ENCODE data around the gene PCDH11X.
"Not testable (repeated sequence)": the region's sequence is repeated elsewhere in the genome, so short reads cannot be mapped to it uniquely, and the experiment has no call there.

The PCDH11X gene, protein sequence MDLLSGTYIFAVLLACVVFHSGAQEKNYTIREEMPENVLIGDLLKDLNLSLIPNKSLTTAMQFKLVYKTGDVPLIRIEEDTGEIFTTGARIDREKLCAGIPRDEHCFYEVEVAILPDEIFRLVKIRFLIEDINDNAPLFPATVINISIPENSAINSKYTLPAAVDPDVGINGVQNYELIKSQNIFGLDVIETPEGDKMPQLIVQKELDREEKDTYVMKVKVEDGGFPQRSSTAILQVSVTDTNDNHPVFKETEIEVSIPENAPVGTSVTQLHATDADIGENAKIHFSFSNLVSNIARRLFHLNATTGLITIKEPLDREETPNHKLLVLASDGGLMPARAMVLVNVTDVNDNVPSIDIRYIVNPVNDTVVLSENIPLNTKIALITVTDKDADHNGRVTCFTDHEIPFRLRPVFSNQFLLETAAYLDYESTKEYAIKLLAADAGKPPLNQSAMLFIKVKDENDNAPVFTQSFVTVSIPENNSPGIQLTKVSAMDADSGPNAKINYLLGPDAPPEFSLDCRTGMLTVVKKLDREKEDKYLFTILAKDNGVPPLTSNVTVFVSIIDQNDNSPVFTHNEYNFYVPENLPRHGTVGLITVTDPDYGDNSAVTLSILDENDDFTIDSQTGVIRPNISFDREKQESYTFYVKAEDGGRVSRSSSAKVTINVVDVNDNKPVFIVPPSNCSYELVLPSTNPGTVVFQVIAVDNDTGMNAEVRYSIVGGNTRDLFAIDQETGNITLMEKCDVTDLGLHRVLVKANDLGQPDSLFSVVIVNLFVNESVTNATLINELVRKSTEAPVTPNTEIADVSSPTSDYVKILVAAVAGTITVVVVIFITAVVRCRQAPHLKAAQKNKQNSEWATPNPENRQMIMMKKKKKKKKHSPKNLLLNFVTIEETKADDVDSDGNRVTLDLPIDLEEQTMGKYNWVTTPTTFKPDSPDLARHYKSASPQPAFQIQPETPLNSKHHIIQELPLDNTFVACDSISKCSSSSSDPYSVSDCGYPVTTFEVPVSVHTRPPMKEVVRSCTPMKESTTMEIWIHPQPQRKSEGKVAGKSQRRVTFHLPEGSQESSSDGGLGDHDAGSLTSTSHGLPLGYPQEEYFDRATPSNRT (N-terminal part only)

GRCh38 chrX:91779135-91779534 is at the start of gene PCDH11X:
Gene PCDH11X (plus strand): TSS chrX:91779375. CDS start chrX:91835505, 56,130 bp downstream.
- peak; percentile 27 for DNase-seq (ENCODE audit: low read depth, low spot score)

- DNase-seq (ENCODE audit: low read depth, low spot score): not testable (repeated sequence)
These were observed 31.7 kb upstream of the PCDH11X start for GRCh38 chrX:91747446-91747845.

DNA sequence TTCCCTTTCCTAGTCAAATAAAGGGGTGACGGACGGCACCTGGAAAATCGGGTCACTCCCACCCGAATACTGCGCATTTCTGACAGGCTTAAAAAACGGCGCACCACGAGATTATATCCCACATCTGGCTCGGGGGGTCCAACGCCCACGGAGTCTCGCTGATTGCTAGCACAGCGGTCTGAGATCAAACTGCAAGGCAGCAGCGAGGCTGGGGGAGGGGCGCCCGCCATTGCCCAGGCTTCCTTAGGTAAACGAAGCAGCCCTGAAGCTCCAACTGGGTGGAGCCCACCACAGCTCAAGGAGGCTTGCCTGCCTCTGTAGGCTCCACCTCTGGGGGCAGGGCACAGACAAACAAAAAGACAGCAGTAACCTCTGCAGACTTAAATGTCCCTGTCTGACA is 26.2 kb upstream of the PCDH11X start:
- not testable (repeated sequence) for DNase-seq (ENCODE audit: low read depth, low spot score)

GRCh38 chrX:91770619-91771488 is 8.3 kb upstream of the PCDH11X start:
- DNase-seq (ENCODE audit: low read depth, low spot score): not testable (repeated sequence)

- DNase-seq (ENCODE audit: low read depth, low spot score): not testable (repeated sequence)
These were observed 5.2 kb upstream of the PCDH11X start for GRCh38 chrX:91773943-91774342.

- not testable (repeated sequence) for DNase-seq (ENCODE audit: low read depth, low spot score)
These were observed 833 bp downstream of the PCDH11X start for GRCh38 chrX:91780008-91780407.

DNA sequence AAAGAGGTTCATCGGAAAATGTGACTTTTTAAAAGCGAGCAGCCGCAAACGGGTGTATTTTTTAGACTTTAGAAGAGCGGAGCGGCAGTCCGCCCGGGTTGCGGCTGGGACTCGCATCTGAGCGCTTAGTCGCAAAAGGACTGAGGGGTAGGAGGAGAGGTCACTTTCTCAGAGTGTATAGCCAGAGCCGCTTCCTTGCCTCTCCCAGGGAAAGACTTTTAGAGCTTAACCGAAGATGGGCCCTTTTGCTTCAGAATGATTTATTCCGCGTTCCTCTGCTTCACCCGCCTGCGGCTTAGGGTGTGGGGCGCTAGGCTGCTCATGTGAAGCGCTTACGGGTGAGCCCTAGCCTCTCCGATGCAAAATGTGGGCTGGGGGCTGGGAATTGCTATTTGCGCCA is 1.5 kb downstream of the PCDH11X start:
- DNase-seq (ENCODE audit: low read depth, low spot score): not testable (repeated sequence)

GRCh38 chrX:91781553-91782298 is 2.6 kb downstream of the PCDH11X start:
- DNase-seq (ENCODE audit: low read depth, low spot score): peak; percentile 3

DNA sequence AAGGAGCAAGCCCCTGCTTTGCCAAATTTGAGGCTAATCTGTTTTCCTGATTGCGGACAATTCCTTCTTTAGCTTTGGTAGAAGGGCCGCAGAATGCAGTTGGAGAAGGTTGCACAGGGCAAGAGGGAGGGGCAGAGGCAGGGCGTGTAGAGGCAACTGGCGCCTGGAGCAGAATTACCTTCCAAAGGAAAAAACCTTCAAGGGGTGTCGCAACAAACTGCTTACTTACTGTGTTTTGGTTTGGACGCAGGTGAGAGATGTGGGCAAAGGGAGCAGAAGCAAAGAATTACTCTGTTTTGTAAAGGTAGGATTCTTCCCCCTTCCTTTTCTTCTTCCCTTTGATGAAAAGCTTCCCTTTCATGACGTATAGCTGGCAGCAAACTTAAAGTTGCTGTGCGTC is 3.6 kb downstream of the PCDH11X start:
- not testable (repeated sequence) for DNase-seq (ENCODE audit: low read depth, low spot score)

DNA sequence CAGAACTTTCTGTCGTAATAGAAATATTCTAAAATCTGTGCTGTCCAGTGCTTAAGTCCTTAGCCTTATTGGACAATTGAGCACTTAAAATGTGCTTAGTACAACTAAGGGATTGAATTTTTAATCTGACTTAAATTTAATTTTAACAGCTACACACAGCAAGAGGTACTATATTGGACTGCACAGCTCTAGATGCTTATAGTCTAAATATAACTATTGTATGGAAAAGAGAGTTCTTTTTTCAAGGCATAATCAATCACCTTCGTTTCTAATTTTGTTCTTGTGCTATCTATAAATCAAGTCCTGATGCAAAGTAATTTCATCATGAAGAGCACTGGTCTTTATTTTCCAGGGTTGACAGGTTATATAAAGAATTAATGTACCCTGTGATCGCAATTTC is 38.4 kb downstream of the PCDH11X start:
- not testable (repeated sequence) for DNase-seq (ENCODE audit: low read depth, low spot score)

- not testable (repeated sequence) for DNase-seq (ENCODE audit: low read depth, low spot score)
These were observed 46.1 kb downstream of the PCDH11X start for GRCh38 chrX:91825321-91825720.

Measured in astrocyte of the hippocampus (primary cell).